Trophoblast cell (in vitro differentiated cells and primary cell): Measurements from ENCODE around the gene UNC45A.

ENCODE experiments used
- DNase-seq, 2 donors: peaks; one replicate each; pipeline ENCODE4 v3.0.0-alpha.2; 2016
- H2AFZ ChIP-seq: 2 replicates; pipeline ENCODE4 v1.6.1; 2013; ENCODE audit warnings: low read length, moderate library complexity, mild to moderate bottlenecking; ENCODE audit not compliant: insufficient read depth, poor library complexity
- H2AK5ac ChIP-seq: 2 replicates; pipeline ENCODE4 v1.6.1; 2013; ENCODE audit warnings: mild to moderate bottlenecking, low read length
- H2BK120ac ChIP-seq: 2 replicates; pipeline ENCODE4 v1.6.1; 2013; ENCODE audit warnings: low read length, mild to moderate bottlenecking, moderate library complexity; ENCODE audit not compliant: insufficient read depth, poor library complexity
- H2BK12ac ChIP-seq: 2 replicates; pipeline ENCODE4 v1.6.1; 2013; ENCODE audit warnings: mild to moderate bottlenecking, low read length, moderate library complexity
- H2BK5ac ChIP-seq: 2 replicates; pipeline ENCODE4 v1.6.1; 2013; ENCODE audit warnings: low read length, low read depth, moderate library complexity, mild to moderate bottlenecking; ENCODE audit not compliant: poor library complexity
- H3K14ac ChIP-seq: 2 replicates; pipeline ENCODE4 v1.6.1; 2013; ENCODE audit warnings: mild to moderate bottlenecking, low read length
- H3K18ac ChIP-seq: 2 replicates; pipeline ENCODE4 v1.6.1; 2013; ENCODE audit warnings: mild to moderate bottlenecking, low read length
- H3K23ac ChIP-seq: 2 replicates; pipeline ENCODE4 v1.6.1; 2013; ENCODE audit warnings: low read length
- H3K27ac ChIP-seq: 2 replicates; pipeline ENCODE4 v1.5.1; 2013; ENCODE audit warnings: low read depth, mild to moderate bottlenecking, inconsistent platforms, low read length, moderate library complexity
- H3K27me3 ChIP-seq: 2 replicates; pipeline ENCODE4 v1.6.1; 2013; ENCODE audit warnings: inconsistent platforms, mild to moderate bottlenecking, low read length, moderate library complexity; ENCODE audit not compliant: insufficient read depth
- H3K36me3 ChIP-seq, 2 experiments: 1 replicate in 1 of 2; 2 replicates in 1 of 2; pipeline ENCODE4 v1.6.1; 2013; ENCODE audit warnings: low read length in 2 of 2, mild to moderate bottlenecking in 2 of 2, moderate library complexity in 1 of 2; ENCODE audit not compliant: insufficient read depth in 2 of 2, control insufficient read depth in 1 of 2
- H3K4ac ChIP-seq: 2 replicates; pipeline ENCODE4 v1.6.1; 2013; ENCODE audit warnings: low read depth, mild to moderate bottlenecking, low read length, moderate library complexity
- H3K4me1 ChIP-seq, 2 experiments: 1 replicate in 1 of 2; 2 replicates in 1 of 2; pipeline ENCODE4 v1.6.1; 2013; ENCODE audit warnings: low read length in 2 of 2, mild to moderate bottlenecking in 2 of 2, moderate library complexity in 1 of 2; ENCODE audit not compliant: insufficient read depth in 2 of 2, control insufficient read depth in 1 of 2
- H3K4me2 ChIP-seq: 2 replicates; pipeline ENCODE4 v1.6.1; 2013; ENCODE audit warnings: inconsistent platforms, mild to moderate bottlenecking, low read length, moderate library complexity
- H3K4me3 ChIP-seq: 2 replicates; pipeline ENCODE4 v1.5.1; 2013; ENCODE audit warnings: mild to moderate bottlenecking, low read depth, low read length, inconsistent platforms
- H3K79me1 ChIP-seq: one replicate; pipeline ENCODE4 v1.6.1; 2013; ENCODE audit warnings: low read length
- H3K79me2 ChIP-seq: 2 replicates; pipeline ENCODE4 v1.6.1; 2013; ENCODE audit warnings: low read length, mild to moderate bottlenecking; ENCODE audit not compliant: control insufficient read depth, insufficient read depth, poor library complexity
- H3K9ac ChIP-seq: 2 replicates; pipeline ENCODE4 v1.6.1; 2013; ENCODE audit warnings: mild to moderate bottlenecking, low read length
- H3K9me3 ChIP-seq: 2 replicates; pipeline ENCODE4 v1.6.1; 2013; ENCODE audit warnings: low read depth, mild to moderate bottlenecking, control low read depth, inconsistent platforms, low read length; ENCODE audit not compliant: insufficient read depth
- H4K12ac ChIP-seq: 2 replicates; pipeline ENCODE4 v1.6.1; 2013; ENCODE audit warnings: low read depth, mild to moderate bottlenecking, low read length, moderate library complexity
- H4K8ac ChIP-seq: 2 replicates; pipeline ENCODE4 v1.6.1; 2013; ENCODE audit warnings: low read depth, mild to moderate bottlenecking, low read length, moderate library complexity
- H4K91ac ChIP-seq: one replicate; pipeline ENCODE4 v1.6.1; 2013; ENCODE audit warnings: low read depth, mild to moderate bottlenecking, low read length, moderate library complexity
- WGBS: extraction: QIAGEN DNeasy Blood & Tissue Kit; methylation state at CpG from one replicate; pipeline ENCODE4 v1.1.7; 2013; ENCODE audit warnings: missing lambda C conversion rate; ENCODE audit not compliant: insufficient read length, insufficient coverage; ENCODE audit errors: extremely low coverage; 5-methylcytosine and 5-hydroxymethylcytosine counted together

The UNC45A gene

GRCh38 chr15:90934256-90934948 lies 683 bp upstream of the UNC45A start:
- no peak overlapping the region for H3K18ac ChIP-seq
- no peak overlapping the region for H3K27ac ChIP-seq
- peak overlapping the region; percentile 25 for H4K8ac ChIP-seq
- no peak overlapping the region for H3K4ac ChIP-seq
- no peaks in the 10 kb centered on the region for H3K27me3 ChIP-seq
- H3K36me3 ChIP-seq, result peaks cover 8 to 9% of the 10 kb centered on the region in 2 experiments
- H4K91ac ChIP-seq, result no peak overlapping the region
- H3K4me3 ChIP-seq, result peak overlapping the region; percentile 87
- no peak overlapping the region for H2BK12ac ChIP-seq
- no peaks in the 10 kb centered on the region for H3K9me3 ChIP-seq
- H2AK5ac ChIP-seq, result no peak overlapping the region
- H3K4me1 ChIP-seq, result peaks cover 8 to 14% of the 10 kb centered on the region in 2 experiments
- H2AFZ ChIP-seq, result peak overlapping the region; percentile 27
- no CpG with 5 or more reads among the region's 19 CpGs for WGBS
- H3K4me2 ChIP-seq, result peak overlapping the region; percentile 83
- H3K23ac ChIP-seq, result no peak overlapping the region
- no peak overlapping the region for H3K14ac ChIP-seq
- no peak overlapping the region for H2BK5ac ChIP-seq
- no peak overlapping the region for H2BK120ac ChIP-seq
- H3K9ac ChIP-seq, result no peak overlapping the region
- peak; percentile 89 to 90 for DNase-seq
- peaks cover 10% of the 10 kb centered on the region for H3K79me2 ChIP-seq
- H3K79me1 ChIP-seq, result peaks cover 9% of the 10 kb centered on the region
- no peak overlapping the region for H4K12ac ChIP-seq

- no peak overlapping the region for H2BK120ac ChIP-seq
Observed at GRCh38 chr15:90936823-90937222, 1.7 kb downstream of the UNC45A start.

GRCh38 chr15:90938261-90938660 lies 3.2 kb downstream of the UNC45A start:
- H3K4me2 ChIP-seq, result no peak overlapping the region
- H4K8ac ChIP-seq, result no peak overlapping the region
- no CpG with 5 or more reads among the region's 5 CpGs for WGBS
- H2BK5ac ChIP-seq, result no peak overlapping the region
- peaks cover 5% of the 10 kb centered on the region for H3K79me1 ChIP-seq
- no peak overlapping the region for H2BK12ac ChIP-seq
- no peak overlapping the region for H3K14ac ChIP-seq
- H3K27me3 ChIP-seq, result no peaks in the 10 kb centered on the region
- H3K4me1 ChIP-seq, result peaks cover 8 to 14% of the 10 kb centered on the region in 2 experiments
- H2AK5ac ChIP-seq, result no peak overlapping the region
- H4K91ac ChIP-seq, result no peak overlapping the region
- H3K9me3 ChIP-seq, result no peaks in the 10 kb centered on the region
- H3K27ac ChIP-seq, result no peak overlapping the region
- H4K12ac ChIP-seq, result no peak overlapping the region
- H2BK120ac ChIP-seq, result no peak overlapping the region
- H3K36me3 ChIP-seq, result peaks cover 42 to 43% of the 10 kb centered on the region in 2 experiments
- H3K79me2 ChIP-seq, result peaks cover 7% of the 10 kb centered on the region
- no peak overlapping the region for H3K18ac ChIP-seq
- no peak overlapping the region for H3K9ac ChIP-seq
- no peak overlapping the region for H3K4me3 ChIP-seq
- no peak overlapping the region for H2AFZ ChIP-seq
- no peak overlapping the region for H3K23ac ChIP-seq
- no peak overlapping the region for H3K4ac ChIP-seq
- DNase-seq, result no peak

More at GRCh38 chr15:90936823-90937222, 1.7 kb downstream of the UNC45A start:
- H2BK5ac ChIP-seq, result no peak overlapping the region
- H3K9ac ChIP-seq, result no peak overlapping the region
- no peak overlapping the region for H4K8ac ChIP-seq
- no peak overlapping the region for H3K23ac ChIP-seq
- no peak overlapping the region for H3K27ac ChIP-seq
- no peak overlapping the region for H2BK12ac ChIP-seq
- no peak overlapping the region for H3K4me2 ChIP-seq
- no peak overlapping the region for H3K14ac ChIP-seq
- H3K4me3 ChIP-seq, result no peak overlapping the region
- peaks cover 10% of the 10 kb centered on the region for H3K79me2 ChIP-seq
- peaks cover 9% of the 10 kb centered on the region for H3K79me1 ChIP-seq
- H2AFZ ChIP-seq, result no peak overlapping the region
- no peak overlapping the region for H2AK5ac ChIP-seq
- DNase-seq, result no peak
- H3K4me1 ChIP-seq, result peaks cover 8 to 14% of the 10 kb centered on the region in 2 experiments
- H4K91ac ChIP-seq, result no peak overlapping the region
- no CpG with 5 or more reads among the region's 1 CpG for WGBS
- H3K4ac ChIP-seq, result no peak overlapping the region
- H3K27me3 ChIP-seq, result no peaks in the 10 kb centered on the region
- H3K18ac ChIP-seq, result no peak overlapping the region
- H4K12ac ChIP-seq, result no peak overlapping the region
- H3K36me3 ChIP-seq, result peaks cover 27 to 29% of the 10 kb centered on the region in 2 experiments
- H3K9me3 ChIP-seq, result no peaks in the 10 kb centered on the region

- Histone ChIP-seq H2BK12ac (no peak overlapping the region), H2BK5ac (no peak overlapping the region), H3K4me1 (peaks cover 8 to 10% of the 10 kb centered on the region in 2 experiments), H3K36me3 (peaks cover 55 to 57% of the 10 kb centered on the region in 2 experiments), H3K79me2 (peaks cover 7% of the 10 kb centered on the region), H2AFZ (no peak overlapping the region), H3K23ac (no peak overlapping the region), H3K4me3 (no peak overlapping the region), H3K27me3 (no peaks in the 10 kb centered on the region), H4K8ac (no peak overlapping the region), H3K27ac (no peak overlapping the region), H4K91ac (no peak overlapping the region), H3K9me3 (no peaks in the 10 kb centered on the region), H3K79me1 (peaks cover 5% of the 10 kb centered on the region), H3K4ac (no peak overlapping the region), H3K18ac (no peak overlapping the region), H4K12ac (no peak overlapping the region), H2BK120ac (no peak overlapping the region), H3K14ac (no peak overlapping the region), H3K4me2 (no peak overlapping the region), H2AK5ac (no peak overlapping the region), H3K9ac (no peak overlapping the region)
- no peak for DNase-seq
- WGBS, result no CpG with 5 or more reads among the region's 7 CpGs
Observed at GRCh38 chr15:90939756-90940155, 4.7 kb downstream of the UNC45A start.
